Epithelial cell of esophagus (primary cell): Measurements from ENCODE around the gene BIN1.

ENCODE experiments used
- DNase-seq: peaks from one replicate; pipeline ENCODE4 v3.0.0; 2010; ENCODE audit warnings: low read depth
- H3K4me3 ChIP-seq: 2 replicates; pipeline ENCODE4 v1.5.1; 2011; ENCODE audit warnings: mild to moderate bottlenecking, low read length, control low read depth
- CTCF ChIP-seq: IDR thresholded peaks from 2 replicates; pipeline ENCODE4 v1.5.1; 2011; ENCODE audit warnings: low read depth, mild to moderate bottlenecking, low read length, control low read depth, inconsistent platforms; ENCODE audit not compliant: insufficient read depth; ENCODE audit errors: missing control alignments

BIN1 gene

GRCh38 chr2:127118038-127118437 lies 11.1 kb upstream of the BIN1 start:
- no peak for DNase-seq
- H3K4me3 ChIP-seq = no peak overlapping the region
- TF ChIP-seq CTCF = no peak

- TF ChIP-seq CTCF = no peak
- DNase-seq = no peak
- no peak overlapping the region for H3K4me3 ChIP-seq
Observed at GRCh38 chr2:127117603-127118002, 10.6 kb upstream of the BIN1 start.

- no peak for TF ChIP-seq CTCF
- DNase-seq = no peak
- H3K4me3 ChIP-seq = no peak overlapping the region
Observed at GRCh38 chr2:127115471-127116199, 8.7 kb upstream of the BIN1 start.

- DNase-seq = no peak
- no peak for TF ChIP-seq CTCF
- no peak overlapping the region for H3K4me3 ChIP-seq
Observed at GRCh38 chr2:127110985-127111384, 4.0 kb upstream of the BIN1 start.

- no peak for TF ChIP-seq CTCF
- DNase-seq = no peak
- H3K4me3 ChIP-seq = no peak overlapping the region
Observed at GRCh38 chr2:127108090-127108523, 1.2 kb upstream of the BIN1 start.

- H3K4me3 ChIP-seq = peak overlapping the region; percentile 62
- TF ChIP-seq CTCF = peak; percentile 5
- peak; percentile 52 for DNase-seq
Observed at GRCh38 chr2:127107622-127107999, 657 bp upstream of the BIN1 start.

- no peak for DNase-seq
- TF ChIP-seq CTCF = no peak
- peak overlapping the region; percentile 62 for H3K4me3 ChIP-seq
Observed at GRCh38 chr2:127106457-127106990, 430 bp downstream of the BIN1 start.
